NCI-H146 (cell line): ENCODE measurements around the gene CMC4.

Experiments
- DNase-seq: peaks from one replicate; lab custom pipeline; 2025; lab: John Stamatoyannopoulos, UW

Gene CMC4

GRCh38 chrX:155053656-155054055 is 17.3 kb downstream of the CMC4 start:
- no peak for DNase-seq

GRCh38 chrX:155052738-155053498 is 18.0 kb downstream of the CMC4 start:
- no peak for DNase-seq

GRCh38 chrX:155048977-155049619 is 21.8 kb downstream of the CMC4 start:
- peak; percentile 36 for DNase-seq

DNA sequence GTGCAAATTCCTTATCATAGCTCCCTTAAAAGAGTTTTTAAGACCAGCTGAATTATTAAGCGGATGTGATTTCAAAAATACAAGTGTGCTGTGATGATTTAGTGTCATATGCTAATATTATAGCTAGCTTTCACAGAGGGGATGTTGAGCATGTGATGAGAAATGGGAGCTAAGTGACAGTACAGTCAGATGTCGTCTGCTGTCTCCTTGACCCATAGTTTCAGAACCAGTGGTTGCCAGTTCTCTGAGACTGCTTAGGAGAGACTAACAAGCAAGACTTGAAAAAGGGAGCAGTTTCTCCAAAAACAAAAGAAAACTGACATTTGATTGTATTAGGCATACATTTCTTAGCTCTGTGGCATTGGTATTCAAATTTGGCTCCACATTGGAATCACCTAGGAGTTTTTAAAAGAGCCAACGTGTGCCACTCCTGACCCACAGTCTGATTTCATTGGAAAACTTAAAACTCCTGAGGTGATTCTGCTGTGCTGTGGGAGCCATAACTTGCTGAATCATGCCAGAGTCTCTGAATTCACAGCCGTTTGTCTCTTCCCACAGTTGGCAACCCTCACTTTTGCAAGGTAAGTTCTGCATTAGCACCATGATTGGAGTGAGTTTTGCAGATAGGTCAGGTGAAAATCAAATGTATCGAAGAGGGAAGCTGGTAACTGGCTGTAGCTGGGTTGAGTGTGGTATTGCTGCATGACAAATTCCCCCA is 24.0 kb downstream of the CMC4 start:
- DNase-seq: no peak

- no peak for DNase-seq
Measured at GRCh38 chrX:155046129-155046810, 24.7 kb downstream of the CMC4 start.

DNA sequence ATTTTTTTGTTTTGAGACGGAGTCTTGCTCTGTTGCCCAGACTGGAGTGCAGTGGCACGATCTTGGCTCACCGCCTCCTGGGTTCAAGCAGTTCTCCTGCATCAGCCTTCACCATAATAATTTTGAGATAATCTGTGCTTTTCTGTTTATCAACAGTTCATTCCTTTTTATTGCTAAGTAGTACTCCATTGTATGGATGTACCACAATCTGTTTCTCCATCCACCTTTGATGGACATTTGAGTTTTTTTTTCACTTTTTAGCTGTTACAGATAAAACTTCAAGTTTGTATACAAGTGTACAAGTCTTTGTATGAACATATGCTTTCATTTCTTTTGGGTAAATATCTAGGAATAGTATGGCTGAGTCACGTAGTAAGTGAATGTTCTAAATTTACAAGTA is 35.2 kb downstream of the CMC4 start:
- no peak for DNase-seq

DNA sequence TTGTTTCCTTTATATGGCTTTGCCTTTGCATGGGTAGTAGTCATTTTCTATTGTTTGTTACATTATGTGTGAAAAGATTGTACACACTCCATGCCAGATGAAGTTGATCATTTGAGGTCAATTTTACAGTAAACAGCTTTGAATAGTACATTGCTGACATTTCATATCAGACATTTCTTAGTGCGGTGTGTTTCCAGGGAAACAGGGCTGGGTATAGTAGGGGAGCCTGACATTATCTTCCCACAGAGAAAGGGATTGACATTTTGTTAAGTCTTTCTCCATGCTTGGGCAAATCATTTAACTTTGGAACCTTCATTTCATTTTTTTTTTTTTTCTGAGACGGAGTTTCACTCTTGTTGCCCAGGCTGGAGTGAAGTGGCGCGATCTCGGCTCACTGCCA is 39.3 kb downstream of the CMC4 start:
- no peak for DNase-seq

DNA sequence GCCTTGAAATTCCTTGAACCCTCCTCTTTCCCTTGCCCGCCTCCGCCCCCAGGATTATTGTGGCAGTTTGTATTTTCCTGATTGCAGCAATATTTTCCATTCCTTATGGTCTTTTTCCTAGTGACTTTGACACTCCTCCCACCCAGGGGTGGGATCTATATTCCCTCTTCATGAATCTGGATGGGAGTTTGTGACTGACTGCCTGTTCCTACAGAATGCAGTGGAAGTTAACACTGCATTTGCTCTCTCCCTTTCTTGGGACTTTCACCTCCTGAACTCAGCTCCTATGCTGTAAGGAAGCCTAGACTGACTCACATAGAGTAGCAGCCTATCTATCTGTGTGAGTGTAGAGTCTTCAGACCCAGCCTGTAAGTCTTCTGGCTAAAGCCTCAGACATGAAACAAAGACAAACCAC is 42.1 kb downstream of the CMC4 start:
- no peak for DNase-seq

- peak; percentile 50 for DNase-seq
Measured at GRCh38 chrX:155028129-155028528, 42.8 kb downstream of the CMC4 start.

- DNase-seq: peak; percentile 44
Measured at GRCh38 chrX:155027509-155028066, 43.3 kb downstream of the CMC4 start.

DNA sequence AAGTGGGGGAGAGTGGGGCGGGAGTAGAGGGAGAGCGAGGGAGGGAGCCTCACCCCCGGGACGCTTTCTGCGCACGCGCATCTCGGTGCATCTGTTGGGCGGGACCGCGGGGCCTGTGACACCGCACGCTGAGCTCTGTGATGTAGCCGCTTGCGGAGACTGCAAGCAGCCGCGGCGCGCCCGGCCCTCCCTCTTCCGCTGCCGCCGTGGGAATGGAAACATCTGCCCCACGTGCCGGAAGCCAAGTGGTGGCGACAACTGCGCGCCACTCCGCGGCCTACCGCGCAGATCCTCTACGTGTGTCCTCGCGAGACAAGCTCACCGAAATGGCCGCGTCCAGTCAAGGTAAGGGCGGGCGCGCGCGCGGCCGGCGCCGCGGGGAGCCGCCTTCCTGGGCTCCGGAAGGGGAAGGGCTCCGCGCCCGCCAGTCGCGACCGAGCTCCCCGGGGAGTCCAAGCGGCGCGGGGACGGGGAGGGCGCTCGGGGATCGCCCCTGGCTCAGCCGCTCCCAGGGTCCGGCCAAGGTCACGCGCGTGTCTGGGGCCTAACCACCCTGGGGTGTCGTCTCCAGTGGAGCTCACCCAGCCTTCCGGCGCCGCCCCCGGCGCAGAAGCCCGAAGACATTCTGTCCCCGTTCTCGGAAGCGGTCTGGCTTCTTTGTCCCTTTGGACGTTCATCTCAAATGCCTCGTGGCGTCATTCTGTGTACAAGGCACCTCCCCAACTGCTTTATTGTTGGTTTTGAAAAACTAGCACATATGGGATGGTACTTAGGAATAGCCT is 44.0 kb downstream of the CMC4 start, which contains the start of gene FUNDC2:
TSS of gene FUNDC2 (plus strand) at position 118 of the 782 bp plus-strand sequence. CDS start at position 213, 95 bp downstream.
- peak; percentile 94 for DNase-seq

DNA sequence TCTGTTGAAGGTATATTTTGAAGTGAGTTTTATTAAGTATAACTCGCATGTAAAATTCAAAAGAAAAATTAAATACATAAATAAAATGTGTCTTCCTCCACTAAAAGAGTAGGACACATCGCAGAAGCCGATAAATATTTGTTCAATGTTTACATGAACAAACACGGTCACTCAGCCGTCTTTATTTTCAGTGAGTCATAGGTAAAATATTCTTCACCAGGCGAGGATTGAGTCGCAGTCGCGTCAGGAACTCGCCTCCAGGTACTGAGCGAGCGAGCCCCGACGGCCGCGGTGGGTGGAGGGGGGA is 44.6 kb downstream of the CMC4 start:
- no peak for DNase-seq

- no peak for DNase-seq
Measured at GRCh38 chrX:155023907-155024833, 46.8 kb downstream of the CMC4 start.

GRCh38 chrX:155022585-155022984 is 48.4 kb downstream of the CMC4 start, which contains the start of gene F8:
TSS of gene F8 (minus strand) at chrX:155022723. CDS start at chrX:155022552, 171 bp downstream.
- no peak for DNase-seq

- DNase-seq: no peak
Measured at GRCh38 chrX:155020591-155020990, 50.3 kb downstream of the CMC4 start.
